ENCODE data around the gene PTTG1IP.
"Not testable (repeated sequence)": the region's sequence is repeated elsewhere in the genome, so short reads cannot be mapped to it uniquely, and the experiment has no call there.

The PTTG1IP gene

DNA sequence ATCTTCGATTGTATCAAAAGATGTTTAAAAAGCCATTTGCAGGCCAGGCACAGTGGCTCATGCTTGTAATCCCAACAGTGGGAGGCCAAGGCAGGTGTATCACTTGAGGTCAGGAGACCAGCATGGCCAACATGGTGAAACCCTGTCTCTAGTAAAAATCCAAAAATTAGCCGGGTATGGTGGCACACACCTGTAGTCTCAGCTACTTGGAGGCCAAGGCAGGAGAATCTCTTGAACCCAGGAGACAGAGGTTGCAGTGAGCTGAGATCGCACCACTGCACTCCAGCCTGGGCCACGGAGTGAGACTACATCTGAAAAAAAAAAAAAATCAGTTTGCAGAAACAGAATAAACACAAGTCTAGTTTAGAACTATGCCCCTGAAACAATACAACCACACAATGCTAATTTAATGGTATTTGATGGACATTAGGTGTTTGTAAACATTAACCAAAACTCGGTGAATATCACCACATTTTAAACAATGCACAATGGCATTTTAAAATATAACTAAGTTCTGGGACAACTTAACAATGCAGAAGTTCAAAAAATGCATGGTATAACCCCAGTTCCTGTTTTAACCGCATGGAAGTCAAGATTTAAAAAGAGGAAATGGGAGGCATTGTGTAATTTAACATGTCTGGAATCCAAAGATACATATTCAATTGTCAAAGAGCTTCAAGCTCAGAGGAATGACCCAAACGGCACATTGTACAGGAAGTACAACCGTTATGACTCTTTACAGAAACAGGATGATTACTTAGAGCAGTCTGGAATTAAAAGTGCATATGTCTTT, 7.1 kb upstream of the PTTG1IP start:
- DNase-seq: peak in 1 of 6 experiments; percentile 23

DNA sequence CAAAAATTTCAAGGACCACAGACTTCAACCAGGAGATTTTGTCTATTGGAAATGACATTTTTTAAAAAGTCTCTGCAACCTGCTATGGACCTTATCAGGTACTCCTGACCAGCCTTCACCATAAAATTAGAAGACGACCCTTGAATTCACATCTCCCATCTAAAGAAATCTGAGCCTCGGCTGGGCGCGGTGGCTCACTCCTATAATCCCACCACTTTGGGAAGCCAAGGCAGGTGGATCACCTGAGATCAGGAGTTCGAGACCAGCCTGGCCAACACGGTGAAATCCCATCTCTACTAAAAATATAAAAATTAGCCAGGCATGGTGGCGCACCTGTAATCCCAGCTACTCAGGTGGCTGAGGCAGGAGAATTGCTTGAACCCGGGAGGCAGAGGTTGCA, 5.7 kb upstream of the PTTG1IP start:
- DNase-seq: not testable (repeated sequence)

DNA sequence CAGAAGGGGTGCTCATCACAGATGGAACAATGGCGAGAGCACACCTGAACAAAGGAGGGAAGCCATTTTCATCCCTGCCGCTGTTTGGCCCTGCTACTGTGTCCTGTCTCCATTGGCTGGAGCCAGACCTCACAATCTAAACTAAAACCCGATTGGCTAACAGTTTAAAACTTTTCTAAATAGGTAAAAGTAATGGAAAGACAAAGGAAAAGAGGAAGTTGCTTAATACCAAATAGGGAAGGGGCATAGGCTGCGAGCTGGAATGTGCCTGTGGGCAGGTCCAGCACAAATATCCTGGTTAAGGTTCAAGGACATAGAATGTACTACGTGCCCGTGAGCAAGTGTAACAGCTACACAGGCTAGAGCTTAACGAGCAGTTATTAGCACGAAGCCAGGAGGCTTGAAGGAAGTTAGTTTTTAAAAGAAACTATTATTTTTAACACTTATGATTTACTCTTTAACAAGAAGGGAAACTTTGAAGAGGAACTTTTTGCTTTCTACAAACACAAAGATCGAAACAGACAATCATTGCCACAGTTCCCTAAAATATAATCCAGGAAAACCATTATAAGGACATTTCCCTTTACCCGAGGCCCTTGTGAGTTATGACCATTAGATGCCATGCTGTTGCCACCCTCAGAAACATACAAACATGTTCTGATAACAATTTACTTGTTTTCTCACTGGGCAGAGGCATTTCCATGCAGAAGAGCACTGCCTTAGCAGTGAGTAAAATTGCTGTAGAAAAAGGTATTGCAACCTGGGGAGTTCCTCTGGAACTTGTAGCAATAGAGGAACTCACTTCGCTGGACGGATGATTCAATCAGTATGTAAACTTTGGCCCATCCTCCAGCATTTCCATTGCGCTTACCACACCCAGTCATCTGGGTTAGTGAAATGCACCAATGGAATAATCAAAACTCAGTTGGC, 4.8 kb upstream of the PTTG1IP start:
- DNase-seq: no peak

DNA sequence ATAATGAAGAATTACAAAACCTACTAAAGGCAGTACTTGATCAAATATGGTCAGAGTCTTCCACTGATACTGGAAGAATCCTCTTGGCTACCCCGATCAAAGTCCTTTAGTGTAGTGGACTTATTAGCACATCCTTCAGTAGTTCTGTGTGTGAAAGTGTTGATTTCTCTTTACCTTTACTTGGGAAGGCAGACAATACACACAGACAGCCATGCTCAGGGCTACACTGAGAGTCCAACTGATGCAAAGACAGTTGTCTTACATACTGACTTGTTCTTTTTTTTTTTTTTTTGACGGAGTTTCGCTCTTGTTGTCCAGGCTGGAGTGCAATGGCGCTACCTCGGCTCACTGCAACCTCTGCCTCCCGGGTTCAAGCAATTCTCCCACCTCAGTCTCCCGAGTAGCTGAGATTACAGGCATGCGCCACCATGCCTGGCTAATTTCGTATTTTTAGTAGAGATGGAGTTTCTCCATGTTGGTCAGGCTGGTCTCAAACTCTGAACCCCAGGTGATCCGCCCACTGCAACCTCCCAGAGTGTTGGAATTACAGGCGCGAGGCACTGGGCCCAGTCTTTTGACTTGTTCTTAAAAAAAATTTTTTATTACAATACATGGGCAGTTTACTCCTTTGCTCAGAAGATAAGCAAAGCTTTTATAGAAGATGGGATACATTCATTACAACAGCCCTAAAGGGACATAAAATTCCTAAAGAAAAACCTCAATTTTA, 3.5 kb upstream of the PTTG1IP start:
- no peak for DNase-seq

DNA sequence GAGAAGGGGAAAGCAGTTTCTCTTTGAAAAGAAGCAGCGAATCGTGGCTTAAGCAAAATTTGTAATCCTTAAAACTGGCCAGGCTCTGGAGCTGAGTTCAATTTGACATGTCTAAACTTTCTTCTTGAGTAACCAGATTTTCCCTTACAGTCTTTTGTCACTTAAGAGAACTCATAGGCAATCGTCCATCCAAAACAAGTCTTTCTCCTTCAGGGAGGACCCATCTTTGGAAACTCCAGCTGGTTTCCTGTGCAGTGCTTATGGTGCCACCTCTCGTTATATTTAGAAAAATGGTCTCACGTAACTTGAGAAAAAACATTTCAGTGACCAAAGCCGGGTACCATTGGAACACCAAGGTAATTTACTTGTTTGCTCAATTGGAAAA, 1.8 kb upstream of the PTTG1IP start:
- DNase-seq: peak in 2 of 6 experiments; percentile 43 to 54

DNA sequence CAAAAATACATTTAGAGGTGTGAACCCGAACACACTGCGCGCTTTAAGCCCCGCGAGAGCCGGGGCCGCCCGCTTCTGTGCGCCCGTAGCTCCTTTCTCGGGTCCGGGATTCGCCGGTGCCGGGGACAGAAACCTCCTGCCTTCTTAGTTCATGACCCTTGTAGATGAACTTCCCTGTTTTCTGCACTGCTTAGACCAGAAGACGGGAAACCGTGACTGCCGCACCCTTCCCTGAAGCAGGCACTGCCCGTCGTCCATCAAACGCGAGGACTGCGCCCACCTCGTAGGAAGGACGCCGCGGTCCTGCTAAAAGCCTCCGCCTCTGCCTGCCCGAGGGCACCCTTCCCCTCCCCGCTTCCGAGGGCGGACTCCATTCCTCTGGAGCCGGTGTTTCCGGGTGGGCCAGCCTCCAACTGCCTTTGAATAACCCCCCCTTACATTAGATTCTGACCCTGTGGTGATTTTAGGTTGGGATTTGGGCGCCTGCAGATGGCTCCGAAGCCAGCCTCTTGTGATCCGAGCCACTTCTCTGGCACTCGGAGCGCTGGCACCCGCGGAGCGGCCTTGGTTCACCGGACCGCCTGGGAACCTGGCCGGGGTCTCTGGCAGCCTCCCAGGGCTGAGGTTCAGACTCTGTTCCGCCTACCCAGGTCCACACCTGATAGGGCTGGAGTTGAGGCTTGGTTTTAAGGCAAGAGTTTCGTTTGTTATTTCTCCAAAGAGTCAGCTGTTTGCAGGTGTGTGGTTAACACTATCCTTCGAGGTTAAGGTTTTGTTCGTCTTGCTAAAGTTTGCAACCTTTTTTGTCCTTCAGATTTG, 1.2 kb upstream of the PTTG1IP start:
- peak in 4 of 6 experiments; percentile 40 to 54 (median 46) for DNase-seq

DNA sequence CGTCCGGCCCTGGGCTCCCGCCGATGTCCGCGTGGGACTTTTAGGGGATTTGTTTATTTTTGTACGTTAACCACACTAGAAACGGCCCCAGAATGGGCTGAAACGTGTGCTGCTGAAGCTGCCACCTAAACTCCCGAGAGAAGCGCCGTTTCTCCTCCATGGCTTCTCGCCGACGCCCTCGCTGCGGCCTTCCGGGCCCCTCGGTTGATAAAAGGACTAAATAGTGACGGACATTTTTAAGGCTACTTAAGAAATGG, 678 bp upstream of the PTTG1IP start:
- DNase-seq: peak in 2 of 6 experiments; percentile 63 to 68

DNA sequence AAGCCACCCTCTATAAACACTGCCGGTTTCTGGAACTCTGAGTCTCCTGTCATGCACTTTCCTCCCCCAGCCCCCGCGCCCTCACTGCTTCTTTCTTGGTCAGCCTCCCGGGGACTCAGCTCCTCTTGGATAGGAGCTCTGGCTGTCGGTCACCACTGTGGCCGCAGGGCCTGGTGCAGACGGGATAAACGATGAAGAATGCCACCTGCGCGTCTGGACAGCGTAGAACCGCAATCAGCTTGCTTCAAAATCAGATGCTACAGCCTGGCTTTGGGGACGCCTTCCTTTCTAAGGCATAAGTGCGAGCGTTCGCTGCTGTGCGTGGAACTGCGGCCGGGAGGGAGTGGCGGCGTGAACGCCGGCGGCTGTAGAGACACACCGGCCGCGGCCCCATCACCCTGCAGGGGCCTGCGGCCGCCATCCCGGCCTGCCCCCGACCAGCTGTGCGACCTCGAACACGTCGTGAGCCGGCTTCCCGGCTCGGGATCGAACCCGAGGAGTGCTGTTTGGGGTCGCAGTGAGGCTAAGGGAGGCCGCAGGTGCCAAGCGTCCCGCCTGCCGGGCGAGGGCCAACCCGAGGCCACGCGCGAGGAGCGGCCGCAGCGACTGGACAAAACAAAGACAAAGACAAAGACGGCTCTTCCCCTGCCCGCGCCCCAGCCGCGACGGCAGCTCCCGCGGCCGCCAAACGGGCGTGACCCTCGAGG, 688 bp downstream of the PTTG1IP start:
- peak in 2 of 6 experiments; percentile 26 to 38 for DNase-seq

DNA sequence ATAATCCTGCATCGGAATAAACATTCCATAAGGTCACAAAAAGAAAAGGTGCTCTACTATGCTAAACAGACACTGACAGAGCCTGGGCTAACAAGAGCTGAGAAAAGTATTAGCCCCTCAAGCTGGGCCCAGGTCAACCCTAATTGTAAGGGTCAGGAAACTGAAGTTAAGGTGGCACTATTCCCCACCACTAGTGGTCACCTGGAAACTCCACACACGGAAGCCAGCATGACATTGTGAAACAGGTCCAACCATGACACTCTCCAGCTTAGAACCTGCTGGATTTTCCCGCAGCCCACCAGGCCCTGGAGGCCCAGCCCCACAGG, 1.2 kb downstream of the PTTG1IP start:
- no peak for DNase-seq

DNA sequence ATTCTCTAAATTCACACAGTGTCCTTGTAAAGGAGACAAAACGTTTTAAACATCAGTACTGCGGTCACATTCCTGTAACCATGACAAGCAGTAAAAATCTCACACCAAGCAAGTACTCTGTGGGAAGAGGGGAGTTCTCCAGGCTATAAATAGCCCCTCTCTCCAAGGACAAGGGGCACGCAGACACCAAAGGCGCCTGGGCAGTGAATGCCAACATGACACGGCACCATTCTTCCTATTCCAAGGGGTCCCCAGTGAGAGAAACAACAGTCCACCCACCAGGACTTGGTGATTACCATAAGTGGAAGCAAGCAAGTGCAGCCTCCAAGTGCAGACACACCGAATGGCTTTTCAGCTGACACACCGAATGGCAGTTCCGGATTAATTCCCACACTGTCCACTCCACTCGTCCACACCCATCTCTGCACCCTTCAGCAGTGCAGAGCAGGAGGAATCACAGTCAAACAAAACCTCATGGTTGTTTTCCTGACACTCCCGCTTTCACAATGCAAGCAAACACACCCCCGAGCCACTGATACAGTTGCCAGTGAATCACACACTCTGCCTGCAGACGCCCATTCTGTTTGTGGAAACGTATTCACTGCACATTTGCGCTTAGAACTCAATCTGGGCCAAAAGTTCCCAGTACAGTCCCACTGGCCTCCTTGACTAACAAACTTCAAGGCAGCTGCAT, 1.8 kb downstream of the PTTG1IP start:
- peak in 1 of 6 experiments; percentile 16 for DNase-seq

DNA sequence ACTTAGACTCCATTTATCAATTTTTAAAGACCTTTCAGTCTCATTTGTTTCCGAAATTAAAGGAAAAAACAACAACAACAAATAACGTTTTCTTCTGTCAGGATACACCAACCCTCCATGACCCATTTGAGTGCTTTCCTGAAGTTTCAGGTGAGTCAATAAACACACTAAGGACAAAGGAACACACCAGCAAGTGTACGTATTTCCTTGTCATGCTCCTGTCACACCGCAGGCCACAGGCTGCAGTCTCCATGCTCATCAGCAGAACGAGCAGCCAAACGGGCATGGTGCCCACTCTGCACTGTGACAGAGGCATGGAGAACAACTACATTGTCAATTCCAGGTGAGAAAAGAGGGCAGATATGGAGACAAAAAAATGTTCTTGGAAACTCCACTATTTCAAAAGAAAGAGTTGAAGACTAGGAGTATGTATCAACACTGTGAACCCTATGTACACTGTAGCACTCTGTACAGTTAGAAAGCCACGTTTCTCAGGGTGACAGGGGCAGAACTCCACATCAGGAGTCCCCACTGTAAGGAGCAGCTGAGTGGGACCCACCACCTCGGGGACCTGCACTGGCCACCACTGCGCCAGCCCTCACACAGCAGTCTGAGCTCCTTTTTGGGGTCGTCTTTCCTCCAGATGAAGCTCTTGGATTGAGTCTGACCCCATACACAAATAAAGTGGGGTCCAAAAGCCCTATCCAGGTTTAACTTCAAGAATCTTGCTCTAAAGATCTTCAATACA, 2.6 kb downstream of the PTTG1IP start:
- DNase-seq: peak in 3 of 6 experiments; percentile 13 to 31 (median 14)

DNA sequence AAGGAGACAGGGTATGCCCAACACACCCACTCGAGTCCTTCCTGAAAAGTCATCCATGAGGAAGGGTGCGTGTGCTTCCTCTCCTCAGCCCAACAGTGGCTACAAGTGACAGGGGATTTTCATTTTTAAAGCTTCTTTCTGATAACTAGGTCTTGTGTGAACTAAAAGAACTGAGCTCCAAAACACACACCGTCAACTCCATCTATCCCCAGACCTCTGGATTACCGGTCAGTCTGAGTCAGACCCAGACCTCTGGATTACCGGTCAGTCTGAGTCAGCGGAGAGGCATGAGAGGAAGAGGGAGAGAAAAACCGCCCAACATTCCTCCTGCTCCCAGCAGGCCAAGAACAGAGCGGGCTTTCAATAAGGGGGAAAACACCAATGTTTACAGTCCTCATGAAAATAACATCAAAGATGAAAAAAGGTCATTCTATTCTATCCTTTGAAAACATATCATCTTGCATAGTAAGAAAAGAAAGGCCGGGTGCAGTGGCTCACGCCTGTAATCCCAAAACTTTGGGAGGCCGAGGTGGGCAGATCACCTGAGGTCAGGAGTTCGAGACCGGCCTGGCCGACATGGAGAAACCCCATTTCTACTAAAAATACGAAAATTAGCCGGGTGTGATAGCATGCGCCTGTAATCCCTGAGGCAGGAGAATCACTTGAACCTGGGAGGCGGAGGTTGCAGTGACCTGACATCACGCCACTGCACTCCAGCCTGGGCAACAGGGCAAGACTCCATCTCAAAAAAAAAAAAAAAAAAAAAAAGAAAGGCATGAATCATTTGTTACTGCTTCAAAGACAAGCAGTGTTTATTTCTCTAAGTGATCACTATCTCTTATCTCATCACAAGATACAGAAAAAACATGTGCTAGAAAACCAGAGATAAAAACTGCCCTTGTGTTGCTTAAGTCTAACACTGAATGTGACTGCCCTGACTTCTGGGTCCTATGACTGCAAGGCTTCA, 3.4 kb downstream of the PTTG1IP start:
- peak in 1 of 6 experiments; percentile 31 for DNase-seq

DNA sequence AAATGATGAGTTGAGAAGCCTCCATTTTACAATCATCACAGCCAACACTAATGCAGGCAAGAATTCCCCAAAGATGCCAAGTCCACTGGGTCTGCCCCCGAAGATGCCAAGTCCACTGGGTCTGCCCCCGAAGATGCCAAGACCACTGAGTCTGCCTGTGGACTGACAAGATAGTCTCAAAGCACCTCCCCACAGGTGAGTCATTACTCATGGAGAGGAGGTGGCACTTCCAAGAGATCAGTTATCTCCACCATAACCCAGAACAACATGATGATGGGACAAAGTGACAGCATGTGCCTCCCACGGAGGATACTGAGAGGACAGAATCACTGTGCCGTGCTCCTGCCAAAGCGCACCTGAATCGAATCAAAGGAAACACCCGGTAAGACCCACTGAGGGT, 4.8 kb downstream of the PTTG1IP start:
- no peak for DNase-seq

DNA sequence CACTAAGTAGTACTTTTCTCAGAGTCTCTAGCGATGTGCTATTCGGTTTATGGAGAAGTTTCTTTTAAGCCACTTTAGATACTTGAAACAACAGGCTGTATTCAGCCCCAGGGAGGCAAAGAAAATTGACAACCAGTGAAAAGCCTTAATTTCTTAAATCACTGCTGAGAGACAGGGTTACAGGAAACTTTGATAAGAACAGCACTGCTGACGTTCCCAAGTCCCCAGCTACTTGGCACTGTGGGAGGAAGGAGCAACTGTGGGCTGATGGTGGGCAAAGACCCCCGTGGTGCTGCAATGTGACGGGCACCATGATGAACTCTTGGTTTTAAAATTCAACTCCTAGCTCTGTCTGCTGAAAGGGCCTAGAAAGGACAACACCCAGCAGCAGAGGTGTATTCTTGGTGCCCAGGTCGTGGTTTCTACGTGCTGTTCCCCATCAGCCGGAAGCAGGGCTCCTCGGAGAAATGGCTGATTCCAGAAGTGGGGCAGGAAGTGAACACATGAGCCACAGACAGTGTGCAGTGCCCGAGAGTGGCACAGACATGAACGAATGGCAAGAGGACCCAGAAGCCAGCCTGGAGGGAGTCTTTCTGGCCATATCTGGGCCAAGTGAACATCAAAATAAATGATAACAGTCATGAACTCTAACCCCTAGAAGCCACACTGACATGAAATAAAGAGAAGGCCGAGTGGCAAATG, 5.3 kb downstream of the PTTG1IP start:
- DNase-seq: peak; percentile 19 to 60 (median 52)

DNA sequence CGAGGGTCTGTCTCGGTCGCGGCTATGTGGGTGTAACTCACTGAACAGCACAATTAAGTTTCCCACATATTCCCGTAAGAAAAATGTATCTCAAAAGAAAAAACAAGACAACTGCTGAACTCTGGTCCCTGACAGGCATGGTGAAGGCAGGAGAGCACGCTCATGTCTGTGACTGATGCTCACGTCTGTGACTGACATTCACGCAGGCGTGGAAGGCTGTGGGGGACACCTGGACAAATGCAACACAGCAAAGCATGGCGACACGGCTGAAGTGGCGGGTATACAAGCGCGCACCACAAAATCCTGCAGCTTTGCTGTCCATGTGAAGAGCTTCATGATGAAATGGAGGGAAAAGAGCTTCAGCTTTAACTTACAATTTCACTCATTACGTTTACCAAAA, 6.0 kb downstream of the PTTG1IP start:
- no peak for DNase-seq

DNA sequence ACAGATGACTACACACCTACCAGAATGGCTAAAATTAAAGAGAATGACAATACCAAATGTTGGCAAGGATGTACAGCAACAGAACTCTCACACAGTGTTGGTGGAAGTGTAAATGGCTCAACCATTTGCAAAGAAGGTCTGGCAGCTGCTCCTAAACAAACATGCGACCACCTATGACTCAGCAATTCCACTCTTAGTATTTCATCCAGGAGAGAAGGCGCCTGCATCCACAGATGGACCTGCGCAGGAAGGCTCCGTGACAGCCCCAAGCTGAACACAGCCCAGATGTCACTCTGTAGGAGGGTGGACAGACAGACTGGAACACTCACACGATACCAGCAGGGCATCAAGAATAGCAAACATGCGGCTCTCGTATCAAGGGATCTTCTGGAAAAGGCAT, 6.7 kb downstream of the PTTG1IP start:
- DNase-seq: no peak

DNA sequence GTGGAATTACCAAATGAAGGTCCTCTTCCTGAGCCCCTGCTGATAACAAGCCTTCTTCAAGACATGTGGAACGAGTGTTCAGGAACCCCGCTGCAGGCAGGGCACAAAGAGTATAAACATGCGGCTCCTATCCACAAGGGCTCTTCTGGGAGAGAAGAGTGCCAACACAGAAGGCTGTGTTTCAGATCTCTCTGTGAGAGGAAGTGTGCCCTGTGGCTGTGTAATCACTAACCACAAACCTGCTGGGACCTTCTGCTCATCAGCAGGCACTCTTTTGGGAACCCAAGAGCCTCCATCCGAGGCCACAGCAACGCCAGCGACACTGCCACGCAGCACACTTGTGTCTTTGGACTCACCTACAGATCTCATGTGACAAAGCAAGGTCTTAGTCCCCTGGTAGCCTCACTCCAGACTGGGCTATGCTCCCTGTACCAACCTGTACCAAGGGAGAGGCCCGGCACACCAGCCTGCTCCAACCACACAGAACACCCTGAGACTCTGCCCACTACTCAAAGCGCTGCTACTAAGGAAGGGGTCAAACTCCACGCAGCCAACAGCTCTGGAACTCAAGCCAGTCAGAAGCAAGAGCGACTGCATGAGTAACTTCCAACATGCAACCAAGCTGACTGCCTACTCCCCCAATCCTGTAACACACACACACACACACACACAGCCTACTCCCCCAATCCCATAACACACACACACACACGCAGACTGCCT, 7.8 kb downstream of the PTTG1IP start:
- peak in 2 of 6 experiments; percentile 20 to 28 for DNase-seq

Data from stimulated activated naive CD4-positive, alpha-beta T cell (primary cell).